ENCODE results near the gene CABP5. TPM values are rescaled to one million over a fixed set of nuclear protein-coding genes. Genes with fewer than 3 reads are reported as not detected.
A peak's percentile ranks its signal among the peaks of the same experiment; 100 is the strongest.

Gene CABP5
- total RNA-seq, 3 donors from 2014 or later (not counting 1 experiment from before 2014, with no cell fraction given) = 0.38 to 0.96 TPM; not detected in 1

DNA sequence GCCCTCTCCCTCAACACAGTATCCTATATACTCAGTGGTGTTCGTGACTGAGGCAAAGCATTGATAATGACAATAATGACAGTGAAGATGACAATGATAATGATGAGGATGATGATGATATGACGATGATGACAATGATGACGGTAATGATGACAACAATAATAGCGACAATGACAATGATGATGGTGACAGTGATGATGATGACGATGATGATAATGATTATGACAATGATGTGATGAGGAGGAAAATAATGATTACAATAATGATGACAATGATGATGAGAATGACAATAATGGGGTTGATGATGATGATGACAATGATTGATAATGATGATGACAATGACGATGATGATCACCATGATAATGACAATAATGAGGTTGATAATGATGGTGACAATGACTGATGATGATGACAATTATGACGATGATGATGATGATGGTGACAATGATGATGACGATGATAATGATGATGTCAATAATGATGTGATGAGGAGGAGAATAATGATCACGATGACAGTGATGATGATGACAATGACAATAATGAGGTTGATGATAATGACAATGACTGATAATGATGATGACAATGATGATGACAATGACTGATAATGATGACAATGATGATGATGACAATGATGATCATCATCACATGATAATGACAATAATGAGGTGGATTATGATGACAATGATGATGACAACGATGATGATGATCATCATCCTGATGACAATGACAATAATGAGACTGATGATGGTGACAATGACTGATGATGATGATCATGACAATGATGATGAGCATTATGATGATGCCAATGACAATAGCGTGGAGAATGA lies 32.7 kb downstream of the CABP5 start:
- H3K36me3 ChIP-seq (ENCODE audit: control insufficient read depth, insufficient read depth, low read length) = no peaks in the 10 kb centered on the region
- Mint-ChIP-seq H3K36me3 (no peaks in the 10 kb centered on the region), H3K4me1 (no peaks in the 10 kb centered on the region), H3K27me3 (ENCODE audit: low read depth in 2 of 2) (peaks cover 0 to 9% of the 10 kb centered on the region in 2 donors), H3K27ac (no peak overlapping the region), H3K4me3 (no peak overlapping the region), H3K9me3 (peaks cover 0 to 3% of the 10 kb centered on the region in 2 donors)
- no peaks in the 10 kb centered on the region for H3K27me3 ChIP-seq (ENCODE audit: control insufficient read depth, insufficient read depth, low read length)
- H3K4me1 ChIP-seq (ENCODE audit: control insufficient read depth, insufficient read depth, low read length) = no peaks in the 10 kb centered on the region
- 91% methylated on average over 11 of the region's 11 CpGs for WGBS (ENCODE audit: insufficient coverage)
- H3K27ac ChIP-seq (ENCODE audit: low read length) = no peak overlapping the region
- ATAC-seq (no peak), DNase-seq (no peak)
- intact Hi-C loops (cut with micrococcal nuclease) = no loop called here
- H3K9me3 ChIP-seq (ENCODE audit: control insufficient read depth, insufficient read depth, low read length) = no peaks in the 10 kb centered on the region
- TF ChIP-seq, protein P1, sequence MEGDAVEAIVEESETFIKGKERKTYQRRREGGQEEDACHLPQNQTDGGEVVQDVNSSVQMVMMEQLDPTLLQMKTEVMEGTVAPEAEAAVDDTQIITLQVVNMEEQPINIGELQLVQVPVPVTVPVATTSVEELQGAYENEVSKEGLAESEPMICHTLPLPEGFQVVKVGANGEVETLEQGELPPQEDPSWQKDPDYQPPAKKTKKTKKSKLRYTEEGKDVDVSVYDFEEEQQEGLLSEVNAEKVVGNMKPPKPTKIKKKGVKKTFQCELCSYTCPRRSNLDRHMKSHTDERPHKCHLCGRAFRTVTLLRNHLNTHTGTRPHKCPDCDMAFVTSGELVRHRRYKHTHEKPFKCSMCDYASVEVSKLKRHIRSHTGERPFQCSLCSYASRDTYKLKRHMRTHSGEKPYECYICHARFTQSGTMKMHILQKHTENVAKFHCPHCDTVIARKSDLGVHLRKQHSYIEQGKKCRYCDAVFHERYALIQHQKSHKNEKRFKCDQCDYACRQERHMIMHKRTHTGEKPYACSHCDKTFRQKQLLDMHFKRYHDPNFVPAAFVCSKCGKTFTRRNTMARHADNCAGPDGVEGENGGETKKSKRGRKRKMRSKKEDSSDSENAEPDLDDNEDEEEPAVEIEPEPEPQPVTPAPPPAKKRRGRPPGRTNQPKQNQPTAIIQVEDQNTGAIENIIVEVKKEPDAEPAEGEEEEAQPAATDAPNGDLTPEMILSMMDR (IDR thresholded peaks at IDR 0.05) = no peak
- H3K4me3 ChIP-seq (ENCODE audit: low read length) = no peak overlapping the region

DNA sequence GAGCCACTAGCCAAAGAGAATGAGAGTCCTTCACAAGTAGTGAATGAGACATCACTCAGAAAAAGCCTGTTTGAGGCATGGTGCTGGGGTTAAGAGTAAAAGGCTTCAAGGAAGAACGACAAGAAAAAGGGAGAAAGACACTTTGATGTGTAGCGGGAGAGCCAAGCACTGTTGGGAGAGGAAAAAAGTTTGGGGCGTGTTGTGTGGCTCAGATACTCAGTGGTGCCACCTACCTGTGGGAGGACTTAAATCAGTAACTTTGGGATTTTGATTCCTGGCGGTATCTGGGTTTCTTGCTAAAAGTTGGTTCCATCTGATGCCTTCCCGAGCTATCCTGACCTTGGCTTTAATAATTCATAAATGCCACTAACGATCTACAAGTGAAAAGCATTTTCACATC lies 37.1 kb downstream of the CABP5 start:
- no peaks in the 10 kb centered on the region for H3K4me1 ChIP-seq (ENCODE audit: control insufficient read depth, insufficient read depth, low read length)
- peaks cover 0 to 3% of the 10 kb centered on the region in 2 donors for H3K9me3 Mint-ChIP-seq
- no peak overlapping the region for H3K27ac ChIP-seq (ENCODE audit: low read length)
- ATAC-seq = no peak
- H3K9me3 ChIP-seq (ENCODE audit: control insufficient read depth, insufficient read depth, low read length) = no peaks in the 10 kb centered on the region
- no peaks in the 10 kb centered on the region for H3K27me3 ChIP-seq (ENCODE audit: control insufficient read depth, insufficient read depth, low read length)
- intact Hi-C loops (cut with micrococcal nuclease) = no loop called here
- no peak overlapping the region for H3K4me3 Mint-ChIP-seq
- no peak overlapping the region for H3K27ac Mint-ChIP-seq
- H3K36me3 ChIP-seq (ENCODE audit: control insufficient read depth, insufficient read depth, low read length) = no peaks in the 10 kb centered on the region
- no peak overlapping the region for H3K4me3 ChIP-seq (ENCODE audit: low read length)
- TF ChIP-seq, protein P1 (IDR thresholded peaks at IDR 0.05) = no peak
- peak in 1 of 2 donors; percentile 14 for DNase-seq
- peaks cover 0 to 11% of the 10 kb centered on the region in 2 donors for H3K27me3 Mint-ChIP-seq (ENCODE audit: low read depth in 2 of 2)
- WGBS (ENCODE audit: insufficient coverage) = 90% methylated on average over 6 of the region's 6 CpGs
- no peaks in the 10 kb centered on the region for H3K36me3 Mint-ChIP-seq
- no peaks in the 10 kb centered on the region for H3K4me1 Mint-ChIP-seq

DNA sequence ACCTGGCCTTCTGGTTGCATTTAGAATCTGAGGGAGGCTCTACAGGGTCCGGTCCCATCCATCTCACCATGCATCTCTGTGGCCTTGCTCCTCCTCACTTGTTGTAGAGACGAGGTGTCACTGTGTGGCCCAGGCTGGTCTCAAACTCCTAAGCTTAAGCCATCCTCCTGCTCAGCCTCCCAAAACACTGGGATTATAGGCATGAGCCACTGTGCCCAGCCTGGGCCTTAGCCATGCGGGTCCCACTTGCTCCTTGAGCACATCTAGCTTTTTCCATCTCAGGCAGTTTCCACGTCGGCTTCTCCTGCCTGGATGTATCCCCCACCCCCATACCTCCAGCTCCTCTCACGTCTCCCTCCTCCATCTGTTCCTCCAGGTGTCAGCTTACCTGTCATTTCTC lies 39.6 kb downstream of the CABP5 start:
- no peak overlapping the region for H3K4me3 ChIP-seq (ENCODE audit: low read length)
- no peak overlapping the region for H3K4me3 Mint-ChIP-seq
- 78% methylated on average over 6 of the region's 6 CpGs for WGBS (ENCODE audit: insufficient coverage)

More for the DNA sequence above, 39.6 kb downstream of the CABP5 start:
- Histone ChIP-seq H3K27me3 (ENCODE audit: control insufficient read depth, insufficient read depth, low read length) (no peaks in the 10 kb centered on the region), H3K9me3 (ENCODE audit: control insufficient read depth, insufficient read depth, low read length) (no peaks in the 10 kb centered on the region), H3K4me1 (ENCODE audit: control insufficient read depth, insufficient read depth, low read length) (no peaks in the 10 kb centered on the region), H3K36me3 (ENCODE audit: control insufficient read depth, insufficient read depth, low read length) (no peaks in the 10 kb centered on the region), H3K27ac (ENCODE audit: low read length) (no peak overlapping the region)
- peaks cover 0 to 3% of the 10 kb centered on the region in 2 donors for H3K9me3 Mint-ChIP-seq
- H3K4me1 Mint-ChIP-seq = no peaks in the 10 kb centered on the region
- no peak for DNase-seq
- ATAC-seq = no peak
- TF ChIP-seq, protein P1 (IDR thresholded peaks at IDR 0.05) = no peak
- no peaks in the 10 kb centered on the region for H3K36me3 Mint-ChIP-seq
- intact Hi-C loops (cut with micrococcal nuclease) = no loop called here
- H3K27me3 Mint-ChIP-seq (ENCODE audit: low read depth in 2 of 2) = peaks cover 0 to 11% of the 10 kb centered on the region in 2 donors
- H3K27ac Mint-ChIP-seq = no peak overlapping the region

All from natural killer cell (primary cell).